Activated T-helper 17 cell treated with anti-CD3 and anti-CD28 coated beads, Interleukin-2, amount 50 U/mL, for 72 hours (primary cell): ENCODE measurements around the gene ZCCHC17. TPM values are rescaled to one million over a fixed set of nuclear protein-coding genes. Genes with fewer than 3 reads are reported as not detected.
"Not testable (repeated sequence)": the region's sequence is repeated elsewhere in the genome, so short reads cannot be mapped to it uniquely, and the experiment has no call there.

Experiments
- ATAC-seq: fragments of 150-1000 bp; cut with Tn5 transposase; replicated peaks from 2 replicates; pipeline ENCODE4 v1.10.0; 2021; ENCODE audit warnings: mild to moderate bottlenecking, moderate library complexity
- H3K27ac Mint-ChIP-seq: one replicate; pipeline ENCODE4 v1.8.0; 2022; ENCODE audit warnings: mixed read lengths
- H3K27me3 Mint-ChIP-seq: one replicate; pipeline ENCODE4 v1.8.0; 2022; ENCODE audit warnings: mixed read lengths
- H3K36me3 Mint-ChIP-seq: one replicate; pipeline ENCODE4 v1.8.0; 2022; ENCODE audit warnings: low read depth, mild to moderate bottlenecking, mixed read lengths
- H3K4me1 Mint-ChIP-seq: one replicate; pipeline ENCODE4 v1.8.0; 2022; ENCODE audit warnings: mixed read lengths
- H3K4me3 Mint-ChIP-seq: one replicate; pipeline ENCODE4 v1.8.0; 2022; ENCODE audit warnings: mild to moderate bottlenecking, mixed read lengths
- H3K9me3 Mint-ChIP-seq: one replicate; pipeline ENCODE4 v1.8.0; 2022; ENCODE audit warnings: mixed read lengths
- total RNA-seq, 2 donors: library from RNA; stranded (reverse); gene quantifications; one replicate each; pipeline ENCODE4 v1.2.3, GENCODE V29; 2022

The ZCCHC17 gene
- 10 to 100 TPM; 17.3 to 27.2 TPM for total RNA-seq

- H3K4me3 Mint-ChIP-seq, result no peak within 1 kb of the TSS
Measured at GRCh38 chr1:31296486-31297276, at the start of gene ZCCHC17, which contains the start of gene SNRNP40. ZCCHC17 (plus strand) TSS chr1:31297032; CDS start chr1:31310099, 13,067 bp downstream. SNRNP40 (minus strand) TSS chr1:31296788; CDS start chr1:31296751, 37 bp downstream.

DNA sequence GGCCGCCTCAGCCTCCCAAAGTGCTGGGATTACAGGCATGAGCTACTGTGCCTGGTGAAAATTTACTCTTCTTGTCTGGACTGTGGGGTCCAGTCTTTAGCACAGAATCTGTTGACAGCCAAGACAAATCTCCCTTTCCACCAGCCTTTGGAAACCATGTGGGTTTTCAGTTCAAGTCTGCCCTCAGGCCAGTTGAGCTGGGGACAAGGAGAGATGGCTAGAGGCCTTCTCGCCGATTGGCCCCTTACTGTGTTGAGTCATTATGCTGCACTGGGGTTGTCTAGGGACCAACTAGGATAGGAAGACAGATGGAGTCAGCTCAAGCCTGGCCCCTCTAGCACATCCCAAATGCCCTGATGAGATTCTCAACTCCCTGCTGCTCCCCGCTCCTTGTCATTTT lies 48.6 kb upstream of the ZCCHC17 start:
- Mint-ChIP-seq H3K27ac (no peak overlapping the region), H3K9me3 (no peaks in the 10 kb centered on the region), H3K4me1 (no peaks in the 10 kb centered on the region), H3K36me3 (no peaks in the 10 kb centered on the region), H3K4me3 (no peak overlapping the region), H3K27me3 (no peaks in the 10 kb centered on the region)
- no peak for ATAC-seq

More at GRCh38 chr1:31296486-31297276, at the start of gene ZCCHC17, which contains the start of gene SNRNP40:
- Mint-ChIP-seq H3K27me3 (no peaks in the 10 kb centered on the region), H3K9me3 (no peaks in the 10 kb centered on the region), H3K27ac (no peak within 1 kb of the TSS), H3K36me3 (peaks cover 27% of the 10 kb centered on the region), H3K4me1 (peaks cover 24% of the 10 kb centered on the region)
- ATAC-seq, result peak; percentile 98

GRCh38 chr1:31249854-31250253 lies 47.0 kb upstream of the ZCCHC17 start:
- no peaks in the 10 kb centered on the region for H3K36me3 Mint-ChIP-seq
- H3K9me3 Mint-ChIP-seq, result no peaks in the 10 kb centered on the region
- ATAC-seq, result no peak
- no peak overlapping the region for H3K4me3 Mint-ChIP-seq
- H3K27ac Mint-ChIP-seq, result no peak overlapping the region
- H3K27me3 Mint-ChIP-seq, result no peaks in the 10 kb centered on the region
- H3K4me1 Mint-ChIP-seq, result no peaks in the 10 kb centered on the region

DNA sequence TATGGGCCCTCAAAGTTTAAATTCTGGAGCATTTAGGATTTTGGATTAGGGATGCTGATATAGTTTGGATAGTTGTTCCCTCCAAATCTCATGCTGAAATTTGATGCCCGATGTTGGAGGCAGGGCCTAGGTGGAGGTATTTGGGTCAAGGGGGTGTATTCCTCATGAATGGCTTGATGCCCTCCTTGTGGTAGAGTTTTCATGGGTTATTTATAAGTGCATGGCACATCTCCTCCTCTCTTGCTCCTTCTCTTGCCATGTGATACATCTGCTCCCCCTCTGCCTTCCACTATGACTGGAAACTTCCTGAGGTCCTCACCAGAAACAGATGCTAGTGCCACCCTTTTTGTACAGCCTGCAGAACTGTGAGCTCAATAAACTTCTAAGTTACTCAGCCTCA lies 39.6 kb upstream of the ZCCHC17 start:
- no peak overlapping the region for H3K4me3 Mint-ChIP-seq
- no peaks in the 10 kb centered on the region for H3K4me1 Mint-ChIP-seq
- no peaks in the 10 kb centered on the region for H3K27me3 Mint-ChIP-seq
- H3K9me3 Mint-ChIP-seq, result no peaks in the 10 kb centered on the region
- peaks cover 52% of the 10 kb centered on the region for H3K36me3 Mint-ChIP-seq
- ATAC-seq, result no peak
- no peak overlapping the region for H3K27ac Mint-ChIP-seq

DNA sequence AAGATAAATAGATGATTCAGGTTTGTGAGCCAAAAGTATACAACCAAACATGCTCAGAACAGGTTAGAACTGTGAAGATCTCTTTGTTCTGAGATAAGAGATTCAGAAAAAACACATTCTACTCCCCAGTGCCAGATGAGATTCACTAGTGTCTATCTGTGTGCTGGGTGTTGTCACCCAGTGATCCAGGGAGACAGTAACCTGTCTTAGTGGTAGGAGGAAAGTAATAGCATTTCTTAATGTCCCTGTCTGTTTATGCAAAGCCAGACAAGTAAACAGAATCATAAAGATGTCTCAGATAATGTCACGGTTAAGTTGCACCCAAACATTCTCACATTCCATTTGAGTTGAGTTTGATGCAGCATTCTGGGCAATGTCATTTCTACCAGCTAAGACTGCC lies 38.3 kb upstream of the ZCCHC17 start:
- H3K4me3 Mint-ChIP-seq, result no peak overlapping the region
- no peak for ATAC-seq

DNA sequence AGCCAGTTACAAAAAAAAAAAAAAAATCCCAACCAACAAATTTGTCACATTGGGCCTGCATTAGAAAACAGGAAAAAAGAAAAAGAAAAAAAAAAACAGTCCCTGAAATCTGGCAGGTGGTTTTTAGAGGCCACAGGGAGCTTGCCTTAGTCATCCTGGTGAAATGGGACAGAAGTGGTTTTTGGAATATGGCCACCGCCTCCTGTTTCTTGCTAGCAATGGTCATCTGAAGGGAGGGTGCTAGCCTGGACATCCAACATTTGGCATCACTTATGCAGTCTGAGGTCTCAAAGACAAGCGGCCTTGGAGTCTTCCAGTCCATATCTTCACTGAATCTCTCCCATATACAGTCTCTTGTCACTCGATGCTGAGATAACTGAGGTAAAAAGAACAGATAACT lies 37.1 kb upstream of the ZCCHC17 start:
- H3K4me1 Mint-ChIP-seq, result no peaks in the 10 kb centered on the region
- H3K36me3 Mint-ChIP-seq, result peaks cover 77% of the 10 kb centered on the region
- H3K27me3 Mint-ChIP-seq, result no peaks in the 10 kb centered on the region
- H3K9me3 Mint-ChIP-seq, result no peaks in the 10 kb centered on the region
- ATAC-seq, result no peak
- H3K27ac Mint-ChIP-seq, result no peak overlapping the region
- H3K4me3 Mint-ChIP-seq, result no peak overlapping the region

More for the DNA sequence above, 38.3 kb upstream of the ZCCHC17 start:
- no peaks in the 10 kb centered on the region for H3K9me3 Mint-ChIP-seq
- no peaks in the 10 kb centered on the region for H3K27me3 Mint-ChIP-seq
- H3K36me3 Mint-ChIP-seq, result peaks cover 66% of the 10 kb centered on the region
- no peaks in the 10 kb centered on the region for H3K4me1 Mint-ChIP-seq
- H3K27ac Mint-ChIP-seq, result no peak overlapping the region

DNA sequence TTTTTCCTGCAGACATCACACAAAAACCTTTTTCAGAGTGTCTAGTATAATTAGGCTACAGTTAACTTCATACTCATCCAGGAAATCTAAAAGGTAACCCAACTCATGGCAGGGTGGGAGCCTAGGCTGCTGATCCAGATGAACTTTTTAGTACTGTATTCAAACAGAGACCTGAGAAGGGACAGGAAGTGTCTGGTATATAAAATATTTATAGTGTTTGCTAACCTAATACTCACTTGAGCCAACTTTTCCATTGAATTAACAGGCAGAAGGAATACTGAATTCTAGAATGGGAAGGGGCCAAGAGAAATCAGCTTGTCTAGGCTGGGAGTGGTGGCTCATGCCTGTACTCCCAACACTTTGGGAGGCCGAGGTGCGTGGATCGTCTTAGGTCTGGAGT lies 34.9 kb upstream of the ZCCHC17 start:
- Mint-ChIP-seq H3K27me3 (no peaks in the 10 kb centered on the region), H3K36me3 (peaks cover 99% of the 10 kb centered on the region), H3K9me3 (no peaks in the 10 kb centered on the region), H3K4me1 (no peaks in the 10 kb centered on the region), H3K27ac (no peak overlapping the region), H3K4me3 (no peak overlapping the region)
- ATAC-seq, result no peak

DNA sequence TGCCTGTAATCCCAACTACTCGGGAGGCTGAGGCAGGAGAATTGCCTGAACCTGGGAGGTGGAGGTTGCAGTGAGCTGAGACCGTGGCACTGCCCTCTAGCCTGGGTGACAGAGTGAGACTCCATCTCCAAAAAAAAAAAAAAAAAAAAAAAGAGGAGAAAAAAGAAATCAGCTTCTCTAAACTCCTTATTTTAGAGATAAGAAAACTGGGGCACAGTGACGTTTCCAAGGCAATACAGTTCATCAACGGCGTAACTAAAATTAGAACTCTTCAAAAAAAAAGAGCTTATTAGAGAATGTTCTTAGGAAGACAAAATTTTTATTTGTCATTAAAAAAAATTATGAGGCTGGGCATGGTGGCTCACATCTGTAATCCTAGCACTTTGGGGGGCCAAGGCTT lies 34.4 kb upstream of the ZCCHC17 start:
- H3K27me3 Mint-ChIP-seq, H3K9me3 Mint-ChIP-seq, H3K4me3 Mint-ChIP-seq, ATAC-seq, H3K4me1 Mint-ChIP-seq, H3K27ac Mint-ChIP-seq: not testable (repeated sequence)
- H3K36me3 Mint-ChIP-seq, result peaks cover 100% of the 10 kb centered on the region

DNA sequence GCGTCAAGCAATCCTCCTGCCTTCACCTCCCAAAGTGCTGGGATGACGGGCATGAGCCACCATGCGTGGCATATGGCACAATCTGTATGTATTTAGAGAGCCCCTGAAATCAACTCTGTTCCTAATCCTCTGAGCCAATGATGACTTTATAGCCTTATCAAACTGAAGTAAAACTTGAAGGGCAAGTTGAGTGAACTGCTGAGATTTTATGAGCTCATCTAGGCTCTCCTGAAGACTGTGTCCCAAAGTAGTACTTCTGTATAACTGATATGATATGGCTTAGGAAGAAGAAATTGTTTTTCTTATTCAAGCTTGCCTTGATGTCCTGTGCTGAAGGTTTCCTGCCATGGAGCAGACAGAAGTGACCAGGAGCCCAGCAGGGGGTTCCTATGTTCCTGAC lies 33.4 kb upstream of the ZCCHC17 start:
- Mint-ChIP-seq H3K4me1 (no peaks in the 10 kb centered on the region), H3K27ac (no peak overlapping the region), H3K4me3 (no peak overlapping the region), H3K36me3 (peaks cover 100% of the 10 kb centered on the region), H3K27me3 (no peaks in the 10 kb centered on the region), H3K9me3 (no peaks in the 10 kb centered on the region)
- ATAC-seq, result no peak

DNA sequence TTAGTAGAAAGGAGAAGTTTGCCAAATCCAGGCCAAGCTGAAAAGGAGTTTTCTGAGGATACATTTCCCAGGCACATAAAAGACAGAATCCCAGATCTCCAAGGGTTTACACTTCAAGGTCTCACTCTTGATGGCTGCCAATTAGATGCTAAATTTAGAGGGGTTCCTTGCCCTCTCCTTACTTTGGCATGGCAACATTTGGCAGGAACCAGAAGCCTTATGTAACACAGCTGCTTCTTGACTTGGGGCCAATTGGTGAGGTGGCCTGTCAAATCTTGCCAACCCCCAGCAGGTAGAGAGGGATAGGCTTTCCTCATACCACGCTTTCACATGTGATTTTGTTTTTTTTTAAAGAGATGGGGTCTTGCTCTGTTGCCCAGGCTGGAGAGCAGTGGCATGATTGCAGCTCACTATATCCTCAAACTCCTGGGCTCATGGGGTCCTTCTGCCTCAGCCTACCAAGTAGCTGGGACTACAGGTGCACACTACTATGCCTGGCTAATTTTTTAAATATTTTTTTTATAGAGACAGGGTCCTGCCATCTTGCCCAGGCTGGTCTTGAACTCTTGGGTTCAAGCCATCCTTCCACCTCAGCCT lies 31.9 kb upstream of the ZCCHC17 start:
- Mint-ChIP-seq H3K4me3 (no peak overlapping the region), H3K27ac (no peak overlapping the region), H3K27me3 (no peaks in the 10 kb centered on the region), H3K9me3 (no peaks in the 10 kb centered on the region), H3K36me3 (peaks cover 100% of the 10 kb centered on the region), H3K4me1 (no peaks in the 10 kb centered on the region)
- ATAC-seq, result no peak

GRCh38 chr1:31266547-31266946 lies 30.3 kb upstream of the ZCCHC17 start:
- H3K4me1 Mint-ChIP-seq, result no peaks in the 10 kb centered on the region

DNA sequence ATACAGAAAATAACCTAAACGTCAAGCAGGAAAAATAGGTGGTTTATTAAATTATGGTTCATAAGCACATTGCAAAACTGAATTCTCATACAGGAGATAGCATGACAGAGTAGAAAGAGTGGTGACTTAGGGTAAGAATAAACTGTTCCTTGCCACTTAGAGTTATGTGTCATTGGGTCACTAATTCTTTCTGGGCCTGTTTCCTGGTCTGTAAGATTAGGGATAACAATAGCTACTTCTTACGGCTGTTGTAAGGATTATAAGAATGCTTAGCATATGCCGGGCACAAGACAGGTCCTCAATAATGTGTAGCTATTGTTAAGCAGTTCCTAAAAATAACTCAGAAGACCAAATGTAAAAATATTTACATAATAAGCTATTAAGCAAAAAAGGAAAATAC lies 24.5 kb upstream of the ZCCHC17 start:
- no peak overlapping the region for H3K4me3 Mint-ChIP-seq
- H3K36me3 Mint-ChIP-seq, result peaks cover 94% of the 10 kb centered on the region
- no peak for ATAC-seq
- no peaks in the 10 kb centered on the region for H3K4me1 Mint-ChIP-seq
- H3K9me3 Mint-ChIP-seq, result no peaks in the 10 kb centered on the region
- no peaks in the 10 kb centered on the region for H3K27me3 Mint-ChIP-seq
- no peak overlapping the region for H3K27ac Mint-ChIP-seq

More at GRCh38 chr1:31266547-31266946, 30.3 kb upstream of the ZCCHC17 start:
- ATAC-seq, result no peak
- Mint-ChIP-seq H3K9me3 (no peaks in the 10 kb centered on the region), H3K36me3 (peaks cover 100% of the 10 kb centered on the region), H3K4me3 (no peak overlapping the region), H3K27me3 (no peaks in the 10 kb centered on the region), H3K27ac (no peak overlapping the region)

DNA sequence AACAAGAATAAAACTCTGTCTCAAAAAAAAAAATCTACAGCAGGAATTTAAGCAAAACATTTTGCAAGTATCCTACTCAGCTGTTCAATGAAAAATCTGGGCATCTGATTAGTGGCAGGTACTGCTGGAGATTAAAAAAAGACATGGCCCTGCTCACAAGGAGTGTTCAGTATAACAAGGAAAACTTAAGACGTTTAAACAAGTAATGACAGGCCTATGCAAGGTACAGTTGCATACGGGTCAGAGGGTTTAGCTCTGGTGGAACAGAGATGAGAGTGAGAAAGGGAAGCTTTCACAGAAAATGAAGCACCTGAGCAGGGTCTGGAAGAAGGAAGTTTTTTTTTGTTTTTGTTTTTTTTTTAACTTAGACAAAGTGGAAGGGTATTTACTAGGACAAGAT lies 23.2 kb upstream of the ZCCHC17 start:
- ATAC-seq, result no peak
- H3K27ac Mint-ChIP-seq, result peak overlapping the region; percentile 37

GRCh38 chr1:31282426-31282825 lies 14.4 kb upstream of the ZCCHC17 start:
- H3K36me3 Mint-ChIP-seq, result peaks cover 100% of the 10 kb centered on the region
- H3K9me3 Mint-ChIP-seq, H3K27me3 Mint-ChIP-seq, H3K4me3 Mint-ChIP-seq, H3K4me1 Mint-ChIP-seq, ATAC-seq, H3K27ac Mint-ChIP-seq: not testable (repeated sequence)

More for the DNA sequence above, 23.2 kb upstream of the ZCCHC17 start:
- Mint-ChIP-seq H3K36me3 (peaks cover 94% of the 10 kb centered on the region), H3K27me3 (no peaks in the 10 kb centered on the region), H3K4me1 (peaks cover 2% of the 10 kb centered on the region), H3K9me3 (no peaks in the 10 kb centered on the region), H3K4me3 (no peak overlapping the region)

GRCh38 chr1:31287791-31288190 lies 9.0 kb upstream of the ZCCHC17 start:
- peaks cover 100% of the 10 kb centered on the region for H3K36me3 Mint-ChIP-seq
- H3K4me3 Mint-ChIP-seq, ATAC-seq, H3K27me3 Mint-ChIP-seq, H3K4me1 Mint-ChIP-seq, H3K27ac Mint-ChIP-seq, H3K9me3 Mint-ChIP-seq: not testable (repeated sequence)
